ENCODE results near the gene RIT1. TPM values are rescaled to one million over a fixed set of nuclear protein-coding genes. Genes with fewer than 3 reads are reported as not detected.

RIT1 gene
- total and polyA plus RNA-seq, 2 of the 8 experiments (the other 6 are each of a cell fraction or from before 2014, with no cell fraction given), result 25.3 to 26.8 TPM

DNA sequence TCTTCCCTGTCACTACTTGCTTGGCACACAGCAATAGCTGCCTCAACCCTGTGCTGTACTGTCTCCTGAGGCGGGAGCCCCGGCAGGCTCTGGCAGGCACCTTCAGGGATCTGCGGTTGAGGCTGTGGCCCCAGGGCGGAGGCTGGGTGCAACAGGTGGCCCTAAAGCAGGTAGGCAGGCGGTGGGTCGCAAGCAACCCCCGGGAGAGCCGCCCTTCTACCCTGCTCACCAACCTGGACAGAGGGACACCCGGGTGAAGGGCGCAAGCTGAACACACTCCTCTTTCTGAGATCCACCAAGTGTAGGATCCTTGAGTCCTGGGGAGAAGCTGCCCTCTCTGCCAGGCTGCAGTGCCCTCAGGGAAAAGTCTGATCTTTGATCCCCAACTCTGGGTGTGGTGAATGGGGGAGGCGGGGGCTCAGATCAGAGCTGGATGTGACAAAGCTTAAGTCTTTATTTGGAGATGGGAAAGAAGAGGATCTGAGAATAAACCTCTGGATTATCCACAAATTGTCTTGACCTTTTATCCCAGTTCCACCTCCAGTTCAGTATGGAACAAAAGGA, 31.5 kb upstream of the RIT1 start (continued):
- TF ChIP-seq EZH2 (IDR thresholded peaks at IDR 0.05; ENCODE audit: low read depth, low read length, severe bottlenecking) (no peak), TBP (IDR thresholded peaks at IDR 0.05; ENCODE audit: low read depth, low read length) (no peak), RBBP5 (IDR thresholded peaks at IDR 0.05; ENCODE audit: borderline replicate concordance, low read depth, low read length) (no peak), SAP30 (IDR thresholded peaks at IDR 0.05; ENCODE audit: insufficient read depth, insufficient replicate concordance, low read length) (no peak)
